ENCODE results near the gene TMEM114. TPM values are rescaled to one million over a fixed set of nuclear protein-coding genes. Genes with fewer than 3 reads are reported as not detected.

The TMEM114 gene
- total RNA-seq, 1 experiment from 2014 or later: not detected

- Histone ChIP-seq H3K36me3 (ENCODE audit: control insufficient read depth, insufficient read depth, low read length) (peaks cover 2% of the 10 kb centered on the region; the same call in 1 of the 2 replicates), H3K9me3 (ENCODE audit: control insufficient read depth, insufficient read depth, low read depth, low read length) (no peaks in the 10 kb centered on the region), H3K27me3 (ENCODE audit: control insufficient read depth, insufficient read depth, low read length) (peaks cover 5% of the 10 kb centered on the region), H3K4me3 (ENCODE audit: low read depth in 2 of 2, low read length in 2 of 2) (no peak overlapping the region), H3K27ac (ENCODE audit: low read length) (no peak overlapping the region), H3K4me1 (ENCODE audit: control insufficient read depth, insufficient read depth, low read length) (no peaks in the 10 kb centered on the region; the same call in 1 of the 2 replicates)
- ChIA-PET POLR2A (no interaction called here), CTCF (no interaction called here)
- BruUV-seq (replicated peaks): no TSS peak
- intact Hi-C loops (cut with micrococcal nuclease; ENCODE audit: unreplicated experiment) (no loop called here), in situ Hi-C loops (cut with HindIII; ENCODE audit: low pct_unique_long_range_greater_than_20kb, low sequenced_read_pairs) (no loop called here)
- TF ChIP-seq REST (IDR thresholded peaks at IDR 0.05; ENCODE audit: insufficient read depth in 1 of 2, low read depth in 2 of 2, low read length in 1 of 2): no peak
- no peak for TF ChIP-seq CTCF (IDR thresholded peaks at IDR 0.05)
- no peak for TF ChIP-seq TCF7L2 (IDR thresholded peaks at IDR 0.05; ENCODE audit: low read depth, low read length)
- TF ChIP-seq SIN3A (IDR thresholded peaks at IDR 0.05; ENCODE audit: borderline replicate concordance, insufficient read depth, low read depth, low read length): no peak
- TF ChIP-seq POLR2AphosphoS5 (IDR thresholded peaks at IDR 0.05; ENCODE audit: low read depth, low read length): no peak
- no peak for ATAC-seq
- DNase-seq (ENCODE audit: low read depth, low spot score): no peak
Observed at GRCh38 chr16:8561496-8561895, 28.8 kb downstream of the TMEM114 start.

GRCh38 chr16:8555400-8555799 is 34.9 kb downstream of the TMEM114 start:
- Histone ChIP-seq H3K27ac (ENCODE audit: low read length) (no peak overlapping the region), H3K4me3 (ENCODE audit: low read depth in 2 of 2, low read length in 2 of 2) (no peak overlapping the region), H3K9me3 (ENCODE audit: control insufficient read depth, insufficient read depth, low read depth, low read length) (no peaks in the 10 kb centered on the region), H3K4me1 (ENCODE audit: control insufficient read depth, insufficient read depth, low read length) (no peaks in the 10 kb centered on the region), H3K36me3 (ENCODE audit: control insufficient read depth, insufficient read depth, low read length) (peaks cover 2% of the 10 kb centered on the region; the same call in 1 of the 2 replicates), H3K27me3 (ENCODE audit: control insufficient read depth, insufficient read depth, low read length) (peaks cover 29% of the 10 kb centered on the region)
- ChIA-PET CTCF (no interaction called here), POLR2A (no interaction called here)
- DNase-seq (ENCODE audit: low read depth, low spot score) (no peak), ATAC-seq (no peak)
- in situ Hi-C loops (cut with HindIII; ENCODE audit: low pct_unique_long_range_greater_than_20kb, low sequenced_read_pairs): no loop called here
- no TSS peak for BruUV-seq (replicated peaks)
- intact Hi-C loops (cut with micrococcal nuclease; ENCODE audit: unreplicated experiment): no loop called here
- TF ChIP-seq SIN3A (IDR thresholded peaks at IDR 0.05; ENCODE audit: borderline replicate concordance, insufficient read depth, low read depth, low read length) (no peak), REST (IDR thresholded peaks at IDR 0.05; ENCODE audit: insufficient read depth in 1 of 2, low read depth in 2 of 2, low read length in 1 of 2) (no peak), CTCF (IDR thresholded peaks at IDR 0.05) (no peak), TCF7L2 (IDR thresholded peaks at IDR 0.05; ENCODE audit: low read depth, low read length) (no peak), POLR2AphosphoS5 (IDR thresholded peaks at IDR 0.05; ENCODE audit: low read depth, low read length) (no peak)
